ENCODE data around the gene ALOX5AP. TPM values are rescaled to one million over a fixed set of nuclear protein-coding genes. Genes with fewer than 3 reads are reported as not detected.

Gene ALOX5AP
- total RNA-seq, 2 experiments from 2014 or later: 31.8 to 33.8 TPM

DNA sequence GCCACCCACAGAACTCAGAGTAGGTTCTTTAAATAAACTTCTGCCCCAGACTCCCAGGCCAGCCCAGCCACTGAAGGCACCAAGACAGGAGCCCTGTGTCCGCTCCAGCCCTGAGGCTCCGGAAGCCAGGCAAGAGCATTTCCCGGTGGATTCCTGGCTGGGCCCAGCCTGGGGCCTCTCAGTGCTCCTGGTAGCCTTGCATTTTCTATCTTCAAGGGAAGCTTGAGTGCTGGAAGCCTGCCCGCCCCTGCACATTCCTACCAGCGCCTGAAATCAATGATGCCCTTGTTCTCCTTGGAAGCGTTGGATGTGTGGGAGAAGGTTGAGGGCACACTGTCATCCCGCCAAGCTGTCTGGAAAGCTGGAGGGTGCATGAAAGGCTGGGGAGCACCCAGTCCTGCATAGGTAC, 70.3 kb downstream of the ALOX5AP start:
- intact Hi-C loops (cut with micrococcal nuclease): no loop called here

DNA sequence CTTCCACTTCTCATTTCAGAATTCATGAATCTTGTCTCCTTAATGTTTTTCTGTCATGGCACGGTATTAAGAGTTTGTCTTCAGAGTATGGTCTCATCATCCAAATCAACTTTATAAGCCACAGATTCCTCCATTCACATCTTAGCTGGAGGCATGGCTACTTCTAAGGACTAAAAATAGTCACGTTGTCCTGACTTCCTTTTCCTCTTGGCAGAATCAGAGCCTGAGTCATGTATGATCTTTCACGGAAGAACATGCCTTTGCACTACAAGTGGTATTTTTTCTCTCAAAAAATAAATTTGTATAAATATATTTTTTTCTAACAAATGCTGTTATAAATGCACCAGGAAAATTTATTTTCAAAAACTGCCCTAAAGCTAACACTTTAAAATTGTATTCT, 71.4 kb downstream of the ALOX5AP start:
- intact Hi-C loops (cut with micrococcal nuclease): no loop called here
- POLR2A ChIA-PET: no interaction called here
- no peak for DNase-seq
- Mint-ChIP-seq H3K4me3 (no peak overlapping the region), H3K27ac (no peak overlapping the region), H3K9me3 (no peaks in the 10 kb centered on the region), H3K4me1 (ENCODE audit: low read depth) (peaks cover 20% of the 10 kb centered on the region), H3K27me3 (no peaks in the 10 kb centered on the region), H3K36me3 (no peaks in the 10 kb centered on the region)
- CTCF ChIA-PET: interaction anchor here (1.0 to 2.0 kb wide), 3 partner anchors 67 to 238 kb away, joined by 3 to 6 read pairs (median 3); no protein-coding TSS in a partner anchor

More for the DNA sequence above, 70.3 kb downstream of the ALOX5AP start:
- no peaks in the 10 kb centered on the region for H3K27me3 Mint-ChIP-seq
- POLR2A ChIA-PET: no interaction called here
- no peak overlapping the region for H3K27ac Mint-ChIP-seq
- CTCF ChIA-PET: interaction anchor here (1.0 to 3.1 kb wide), 7 partner anchors 9 to 673 kb away, joined by 3 to 12 read pairs (median 4); no protein-coding TSS in a partner anchor
- no peaks in the 10 kb centered on the region for H3K36me3 Mint-ChIP-seq
- no peak for DNase-seq
- H3K9me3 Mint-ChIP-seq: no peaks in the 10 kb centered on the region
- H3K4me1 Mint-ChIP-seq (ENCODE audit: low read depth): peaks cover 20% of the 10 kb centered on the region
- no peak overlapping the region for H3K4me3 Mint-ChIP-seq

DNA sequence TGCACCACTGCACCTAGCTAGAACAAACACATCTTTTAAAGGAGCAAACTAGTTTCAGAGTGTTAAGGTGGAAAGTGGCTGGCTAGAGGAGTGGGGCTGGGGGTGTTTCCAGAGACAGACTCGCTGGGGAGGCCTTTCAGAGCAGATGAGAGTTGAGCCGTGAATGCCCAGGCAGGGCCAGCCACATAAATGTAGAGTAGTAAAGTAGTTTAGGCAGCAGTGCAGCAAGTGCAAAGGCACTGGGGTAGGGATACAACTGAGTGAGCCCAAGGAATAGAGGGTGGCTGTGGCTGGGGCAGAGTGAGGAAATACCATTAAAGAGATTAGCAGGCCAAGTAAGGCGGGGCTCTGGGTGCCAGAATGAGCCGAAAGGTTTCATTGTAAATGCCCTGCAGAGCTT, 72.0 kb downstream of the ALOX5AP start:
- no peak overlapping the region for H3K27ac Mint-ChIP-seq
- H3K36me3 Mint-ChIP-seq: no peaks in the 10 kb centered on the region
- no peak for DNase-seq
- no peaks in the 10 kb centered on the region for H3K27me3 Mint-ChIP-seq
- intact Hi-C loops (cut with micrococcal nuclease): no loop called here
- CTCF ChIA-PET: interaction anchor here (0.7 to 2.7 kb wide), 8 partner anchors 39 to 353 kb away, joined by 3 to 19 read pairs (median 3); no protein-coding TSS in a partner anchor
- no peaks in the 10 kb centered on the region for H3K9me3 Mint-ChIP-seq
- peaks cover 20% of the 10 kb centered on the region for H3K4me1 Mint-ChIP-seq (ENCODE audit: low read depth)
- no peak overlapping the region for H3K4me3 Mint-ChIP-seq
- POLR2A ChIA-PET: no interaction called here

DNA sequence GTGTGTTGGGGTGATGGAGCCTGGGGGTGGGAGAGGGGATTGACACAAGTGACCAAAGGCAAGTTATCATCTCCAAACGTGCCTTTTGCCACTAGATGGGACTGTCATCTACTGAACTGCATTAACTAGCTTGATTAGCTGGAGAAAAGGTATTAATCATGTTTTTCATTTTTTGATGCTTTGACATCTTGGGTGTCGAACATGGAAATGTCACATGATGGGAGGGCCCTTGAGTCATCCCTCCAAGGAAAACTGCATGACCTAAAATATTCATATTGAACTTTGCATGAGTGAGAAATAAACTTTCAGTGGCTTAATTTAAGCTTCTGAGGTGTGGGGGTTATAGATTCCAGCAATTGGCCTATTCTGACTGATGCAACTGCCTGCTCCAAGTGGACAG, 73.3 kb downstream of the ALOX5AP start:
- peak; percentile 34 for DNase-seq
- no peaks in the 10 kb centered on the region for H3K36me3 Mint-ChIP-seq
- no peaks in the 10 kb centered on the region for H3K27me3 Mint-ChIP-seq
- ChIA-PET POLR2A (interaction anchor here (1.1 kb wide), 1 partner anchor 38 kb away, joined by 3 read pairs; no protein-coding TSS in a partner anchor), CTCF (interaction anchor here (0.6 to 2.7 kb wide), 4 partner anchors 57 to 236 kb away, joined by 3 to 19 read pairs (median 7); no protein-coding TSS in a partner anchor)
- intact Hi-C loops (cut with micrococcal nuclease): loop anchor here (1.0 to 2.0 kb wide), 2 partner anchors 57 to 236 kb away; no protein-coding TSS in a partner anchor
- H3K9me3 Mint-ChIP-seq: no peaks in the 10 kb centered on the region
- H3K4me3 Mint-ChIP-seq: no peak overlapping the region
- peaks cover 12% of the 10 kb centered on the region for H3K4me1 Mint-ChIP-seq (ENCODE audit: low read depth)
- H3K27ac Mint-ChIP-seq: no peak overlapping the region

DNA sequence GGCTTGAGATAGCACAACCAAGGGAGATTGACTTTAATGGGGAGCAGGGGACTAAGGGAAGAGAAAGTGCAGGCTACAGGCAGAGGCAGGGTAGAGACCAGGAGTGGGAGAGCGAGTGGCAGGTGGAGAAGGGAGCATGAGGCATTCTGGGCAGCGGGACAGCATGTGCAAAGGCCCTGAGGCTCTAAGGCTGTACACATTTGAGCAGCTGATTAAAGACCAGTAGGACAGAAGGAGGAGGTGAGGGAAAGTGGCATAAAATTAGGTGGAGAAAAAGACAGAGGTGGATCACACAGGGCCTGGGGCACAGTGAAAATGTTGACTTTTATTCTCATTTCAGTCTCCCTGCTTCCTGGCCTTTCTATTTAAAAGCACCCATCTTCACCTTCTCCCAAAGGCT, 74.4 kb downstream of the ALOX5AP start:
- CTCF ChIA-PET: interaction anchor here (2.7 kb wide), 1 partner anchor 56 kb away, joined by 19 read pairs; no protein-coding TSS in a partner anchor
- H3K27me3 Mint-ChIP-seq: no peaks in the 10 kb centered on the region

DNA sequence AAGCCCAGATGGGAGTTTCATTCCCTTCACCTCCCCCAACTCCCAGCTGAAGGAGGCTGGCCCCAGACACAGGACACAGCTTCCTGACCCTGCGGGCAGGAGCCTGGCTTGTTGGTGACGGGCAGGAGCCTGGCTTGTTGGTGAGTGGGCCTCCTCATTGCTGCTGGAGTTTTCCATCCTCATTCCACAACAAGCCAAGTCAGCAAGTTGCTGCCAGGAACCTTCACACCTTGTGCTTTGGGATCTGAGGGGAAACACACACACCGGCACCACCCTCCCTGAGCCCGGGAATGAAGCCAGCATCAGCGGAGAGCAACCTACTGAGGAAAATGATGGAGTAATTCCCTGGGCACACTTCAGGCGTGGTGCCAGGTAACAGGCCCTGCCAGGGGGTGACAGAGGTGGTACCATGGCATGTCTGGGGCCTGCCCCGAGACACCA, 74.9 kb downstream of the ALOX5AP start:
- H3K4me1 Mint-ChIP-seq (ENCODE audit: low read depth): peaks cover 11% of the 10 kb centered on the region
- no peak overlapping the region for H3K4me3 Mint-ChIP-seq
- intact Hi-C loops (cut with micrococcal nuclease): no loop called here
- no peaks in the 10 kb centered on the region for H3K9me3 Mint-ChIP-seq
- ChIA-PET POLR2A (no interaction called here), CTCF (no interaction called here)
- H3K27ac Mint-ChIP-seq: no peak overlapping the region
- no peak for DNase-seq
- no peaks in the 10 kb centered on the region for H3K36me3 Mint-ChIP-seq
- no peaks in the 10 kb centered on the region for H3K27me3 Mint-ChIP-seq

More for the DNA sequence above, 74.4 kb downstream of the ALOX5AP start:
- Mint-ChIP-seq H3K27ac (no peak overlapping the region), H3K9me3 (no peaks in the 10 kb centered on the region), H3K4me1 (ENCODE audit: low read depth) (peaks cover 11% of the 10 kb centered on the region), H3K4me3 (no peak overlapping the region), H3K36me3 (no peaks in the 10 kb centered on the region)
- POLR2A ChIA-PET: no interaction called here
- DNase-seq: no peak
- intact Hi-C loops (cut with micrococcal nuclease): loop anchor here (2.0 kb wide), 1 partner anchor 235 kb away; no protein-coding TSS in a partner anchor

DNA sequence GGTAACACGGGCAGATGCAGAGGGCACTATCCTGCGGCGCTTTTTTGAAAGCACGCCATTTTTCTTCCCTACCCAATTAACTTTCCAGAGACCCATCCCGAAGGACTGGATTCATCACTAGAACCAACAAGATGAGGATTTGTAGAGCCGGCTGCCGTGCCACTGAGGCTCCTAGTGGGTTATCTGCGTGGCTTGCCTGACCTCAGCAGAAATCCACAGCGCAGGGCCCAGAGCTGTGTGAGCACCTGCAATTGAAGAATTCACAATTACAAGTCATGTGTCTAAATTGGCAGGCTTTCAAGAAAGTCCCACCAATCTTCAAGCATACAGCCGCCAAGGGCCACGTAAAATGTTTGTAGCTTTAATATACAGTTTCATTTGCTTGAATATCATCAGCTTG, 75.5 kb downstream of the ALOX5AP start:
- intact Hi-C loops (cut with micrococcal nuclease): no loop called here
- Mint-ChIP-seq H3K4me3 (no peak overlapping the region), H3K36me3 (no peaks in the 10 kb centered on the region), H3K27ac (no peak overlapping the region), H3K27me3 (no peaks in the 10 kb centered on the region), H3K9me3 (no peaks in the 10 kb centered on the region), H3K4me1 (ENCODE audit: low read depth) (peaks cover 11% of the 10 kb centered on the region)
- ChIA-PET POLR2A (no interaction called here), CTCF (interaction anchor here (0.7 kb wide), 1 partner anchor 57 kb away, joined by 3 read pairs; no protein-coding TSS in a partner anchor)
- no peak for DNase-seq

Other genes with a start within 250 kb of the ALOX5AP start
- gene USPL1, start 117.6 kb upstream of the ALOX5AP start, total RNA-seq: 10 to 100 TPM; 13.3 to 13.8 TPM
- gene MEDAG, start 170.7 kb downstream of the ALOX5AP start, total RNA-seq: not detected
- gene TEX26, start 197.1 kb downstream of the ALOX5AP start, total RNA-seq: not detected

All from activated CD4-positive, alpha-beta memory T cell treated with anti-CD3 and anti-CD28 coated beads for 36 hours (primary cell).